ENCODE results near the gene KCNG3.

DNA sequence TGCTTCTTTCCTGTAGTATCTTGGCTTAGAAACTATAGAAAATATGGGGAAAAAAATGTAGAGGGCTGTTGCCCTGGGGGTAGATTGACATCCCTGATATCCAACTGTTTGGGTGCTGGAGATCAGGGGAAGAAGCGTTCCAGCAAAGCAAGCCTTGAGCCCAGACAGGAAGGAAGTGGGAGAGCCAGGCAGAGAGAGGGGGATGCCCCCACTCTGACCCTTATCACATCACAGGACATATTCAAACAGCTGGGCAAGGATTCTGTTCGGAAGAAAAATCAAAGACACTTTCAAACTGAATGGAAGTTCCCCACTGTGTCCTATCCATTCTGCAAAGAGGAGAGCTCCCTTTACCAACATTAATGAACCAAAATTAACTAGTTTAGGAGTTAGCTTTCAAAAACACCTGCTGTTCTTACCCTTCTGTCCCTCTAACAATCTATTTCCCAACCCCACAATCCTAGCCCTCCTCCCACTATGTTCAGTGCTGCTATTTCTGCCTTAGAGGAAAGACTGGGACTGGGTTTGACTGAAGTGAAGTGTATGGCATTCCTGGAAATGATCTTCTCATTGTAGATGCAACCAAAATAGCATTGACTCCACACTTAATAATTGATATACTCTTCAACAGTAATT lies 16.9 kb upstream of the KCNG3 start:
- TF ChIP-seq CTCF (IDR thresholded peaks at IDR 0.05 in 8 of 11, conservative IDR thresholded peaks at IDR 0.05 in 3 of 11) (no peak), POLR2A (IDR thresholded peaks at IDR 0.05) (no peak), POLR2AphosphoS5 (IDR thresholded peaks at IDR 0.05) (no peak)

Measured in spleen (tissue), 7 donors.